CMK (cell line): ENCODE results near the gene PIGH.
"Not testable (repeated sequence)": the region's sequence is repeated elsewhere in the genome, so short reads cannot be mapped to it uniquely, and the experiment has no call there.

Source experiments
- DNase-seq: peaks from one replicate; pipeline ENCODE4 v3.0.0-alpha.2; 2010; ENCODE audit warnings: low read depth

Gene PIGH

GRCh38 chr14:67609642-67610310 is 9.7 kb upstream of the PIGH start:
- DNase-seq = no peak

DNA sequence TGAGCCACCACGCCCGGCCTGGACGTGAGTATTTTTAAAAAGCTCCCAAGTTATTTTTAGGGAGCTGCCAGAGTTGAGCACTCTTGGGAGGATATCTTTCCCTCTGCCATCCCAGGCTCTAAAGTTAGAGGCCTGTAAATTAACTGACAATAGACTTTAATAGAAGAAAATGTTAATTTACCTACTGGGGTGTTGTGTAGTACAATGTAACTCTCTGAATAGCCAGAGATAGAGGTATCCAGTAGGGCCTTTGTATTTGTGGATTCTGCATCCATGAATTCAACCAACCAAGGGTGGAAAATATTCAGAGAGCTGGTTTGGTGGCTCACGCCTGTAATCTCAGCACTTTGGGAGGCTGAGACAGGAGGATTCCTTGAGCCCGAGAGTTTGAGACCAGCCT is 7.6 kb upstream of the PIGH start:
- no peak for DNase-seq

- DNase-seq = no peak
Measured at GRCh38 chr14:67602995-67603545, 3.0 kb upstream of the PIGH start.

DNA sequence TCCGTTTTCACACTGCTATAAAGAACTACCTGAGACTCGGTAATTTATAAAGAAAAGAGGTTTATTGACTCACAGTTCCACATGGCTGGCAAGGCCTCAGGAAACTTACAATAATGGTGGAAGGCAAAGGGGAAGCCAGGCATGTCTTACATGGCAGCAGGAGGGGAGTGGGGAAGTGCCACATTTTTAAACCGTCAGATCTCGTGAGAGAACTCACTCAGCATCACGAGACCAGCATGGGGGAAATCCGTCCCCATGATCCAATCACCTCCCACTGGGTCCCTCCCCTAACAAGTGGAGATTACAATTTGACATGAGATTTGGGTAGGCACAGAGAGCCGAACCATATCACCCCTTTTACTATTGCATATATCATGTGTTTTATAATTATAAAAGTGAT is 2.0 kb upstream of the PIGH start:
- no peak for DNase-seq

DNA sequence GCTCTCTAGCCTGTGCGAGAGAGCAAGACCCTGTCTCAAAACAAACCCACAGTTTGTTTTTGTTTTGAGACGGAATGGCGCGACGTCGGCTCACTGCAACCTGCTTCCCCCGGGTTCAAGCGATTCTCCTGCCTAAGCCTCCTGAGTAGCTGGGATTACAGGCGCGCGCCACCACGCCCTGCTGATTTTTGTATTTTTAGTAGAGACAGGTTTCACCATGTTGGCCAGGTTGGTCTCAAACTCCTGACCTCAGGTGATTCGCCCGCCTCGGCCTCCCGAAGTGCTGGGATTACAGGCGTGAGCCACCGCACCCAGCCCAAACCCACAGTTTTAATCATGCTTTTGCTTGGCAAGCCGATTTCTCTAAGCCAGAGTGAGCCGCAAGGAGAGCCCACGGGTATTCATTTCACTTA is 500 bp upstream of the PIGH start:
- not testable (repeated sequence) for DNase-seq

- DNase-seq = no peak
Measured at GRCh38 chr14:67595392-67595791, 4.7 kb downstream of the PIGH start.

- DNase-seq = not testable (repeated sequence)
Measured at GRCh38 chr14:67593650-67594049, 6.4 kb downstream of the PIGH start.

GRCh38 chr14:67589204-67589770 is 10.8 kb downstream of the PIGH start:
- DNase-seq = no peak

- no peak for DNase-seq
Measured at GRCh38 chr14:67586369-67586768, 13.7 kb downstream of the PIGH start.

DNA sequence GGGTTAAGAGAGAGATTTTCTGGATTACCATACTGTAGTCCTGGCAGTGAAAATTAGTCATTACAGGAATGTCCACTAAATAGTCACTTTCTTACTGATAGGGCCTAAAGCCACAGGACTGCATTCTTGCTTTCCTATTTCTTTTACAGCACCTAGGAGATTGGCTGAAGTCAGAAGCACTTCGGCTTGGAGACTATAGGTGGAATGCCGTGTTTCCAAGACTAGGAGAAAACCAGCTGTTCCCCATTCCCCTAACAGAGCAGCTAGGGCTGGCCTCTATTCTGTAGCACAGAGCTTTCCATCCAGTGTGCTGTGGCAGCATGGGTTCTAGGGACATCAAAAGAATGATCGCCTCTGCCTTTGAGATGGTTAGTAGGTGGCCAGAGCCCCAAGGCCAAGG is 15.1 kb downstream of the PIGH start:
- DNase-seq = no peak

- no peak for DNase-seq
Measured at GRCh38 chr14:67583711-67584644, 16.1 kb downstream of the PIGH start.

GRCh38 chr14:67582061-67582460 is 18.0 kb downstream of the PIGH start:
- DNase-seq = no peak

DNA sequence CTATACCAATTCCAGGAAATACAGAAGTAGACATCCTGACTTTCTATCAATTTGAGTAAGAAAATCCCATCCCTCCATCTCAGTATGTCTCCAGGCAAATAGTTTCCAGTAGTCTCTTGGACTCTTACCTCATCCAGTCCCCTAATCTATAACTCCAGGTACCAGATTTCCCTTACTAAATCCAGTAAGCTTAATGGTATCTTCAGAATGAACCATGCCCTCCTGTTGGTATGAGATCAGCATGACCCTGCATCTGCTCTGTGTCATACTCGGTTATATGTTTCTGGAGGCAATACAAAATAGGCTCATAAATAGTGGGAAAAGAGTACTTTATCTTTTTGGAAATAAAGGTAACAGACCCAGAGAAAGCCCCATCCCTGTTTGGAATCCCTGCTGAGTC is 18.4 kb downstream of the PIGH start:
- no peak for DNase-seq

DNA sequence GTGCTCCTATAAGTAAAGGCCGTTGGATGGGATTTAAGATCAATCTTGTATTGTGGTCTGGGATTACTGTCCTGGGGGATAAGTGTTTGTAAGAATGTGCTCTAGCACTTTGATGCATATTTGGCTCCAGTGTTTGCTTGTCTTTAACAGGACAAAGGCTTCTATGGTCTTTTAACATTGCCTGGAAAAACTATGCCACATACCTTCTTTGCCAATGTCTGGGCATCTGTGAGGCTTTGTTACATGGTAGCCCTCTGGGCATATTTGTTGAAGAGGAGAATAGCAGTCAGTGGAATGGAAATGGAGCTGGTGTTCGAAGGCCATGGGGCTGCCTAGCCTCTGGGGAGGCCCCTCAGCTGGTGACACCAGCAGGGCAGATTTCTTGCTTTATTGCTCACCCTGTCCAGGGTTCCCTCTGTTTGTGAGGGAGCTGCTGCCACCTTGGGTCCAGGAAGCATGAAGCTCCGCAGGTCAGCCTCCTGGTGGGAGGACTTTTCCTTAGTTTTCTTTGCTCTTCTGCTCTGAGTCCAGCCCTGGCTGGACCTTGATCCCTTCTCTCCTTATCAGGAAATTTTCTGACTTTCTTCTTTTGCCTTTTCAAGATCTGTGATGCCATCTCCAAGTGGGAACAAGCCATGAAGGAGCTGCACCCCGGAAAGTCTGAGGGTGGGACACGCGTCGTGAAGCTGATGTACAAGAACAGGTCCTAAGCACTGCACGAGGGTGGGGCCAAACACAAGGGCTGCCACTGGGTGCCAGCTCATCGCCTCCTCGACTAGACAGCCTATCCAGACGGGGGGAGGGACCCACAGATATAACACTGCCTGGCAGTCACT is 19.5 kb downstream of the PIGH start:
- no peak for DNase-seq

- DNase-seq = no peak
Measured at GRCh38 chr14:67579636-67580035, 20.4 kb downstream of the PIGH start.

GRCh38 chr14:67579040-67579439 is 21.0 kb downstream of the PIGH start:
- DNase-seq = no peak

- no peak for DNase-seq
Measured at GRCh38 chr14:67577909-67578749, 21.9 kb downstream of the PIGH start.

GRCh38 chr14:67577181-67577808 is 22.8 kb downstream of the PIGH start:
- DNase-seq = no peak

- no peak for DNase-seq
Measured at GRCh38 chr14:67576216-67576955, 23.7 kb downstream of the PIGH start.

DNA sequence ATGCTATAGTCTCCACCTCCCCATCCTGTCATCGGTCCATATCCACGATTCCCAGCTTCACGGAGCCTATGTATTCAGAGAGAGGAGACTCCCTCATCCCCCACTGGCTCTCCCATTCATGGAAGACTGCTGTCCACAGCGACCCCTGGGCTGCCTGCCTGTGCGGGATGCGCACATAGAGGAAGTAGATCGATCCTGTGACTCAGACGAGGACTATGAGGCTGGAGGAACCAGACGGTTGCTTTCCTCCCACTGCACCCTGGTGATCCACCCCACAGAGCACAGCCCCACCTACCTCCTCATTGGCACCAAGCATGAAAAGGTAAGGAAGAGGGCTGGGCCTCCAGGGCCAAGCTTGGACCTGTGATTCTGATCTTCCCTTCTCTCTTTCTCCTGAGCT is 24.4 kb downstream of the PIGH start:
- no peak for DNase-seq
